ENCODE data around the gene CPEB4.

Gene CPEB4

DNA sequence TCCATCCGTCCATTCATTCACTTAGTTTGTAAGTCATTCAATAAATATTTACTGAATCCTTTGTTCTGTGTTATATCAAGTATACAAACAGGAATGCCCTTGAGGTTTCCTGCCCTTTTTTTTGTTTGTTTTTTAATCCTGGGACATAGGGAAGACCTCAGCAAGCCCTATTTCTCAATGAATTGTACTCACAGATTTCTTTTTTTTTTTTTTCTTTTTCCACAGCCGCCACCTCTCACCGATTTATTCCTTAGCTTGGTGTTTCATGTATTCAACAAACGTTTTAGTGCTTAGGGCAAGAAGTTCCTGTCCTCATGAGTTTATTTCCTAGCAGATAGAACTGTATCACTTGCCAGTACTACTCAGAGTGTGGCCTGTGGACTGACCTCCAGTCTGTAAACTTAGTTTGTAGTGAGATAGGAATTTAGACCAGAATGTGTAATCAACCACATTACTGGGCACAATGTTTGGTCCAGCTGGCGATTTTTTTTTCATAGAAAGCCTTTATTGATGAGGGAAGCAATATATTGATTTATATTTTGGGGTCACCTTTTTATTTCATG lies 65.5 kb downstream of the CPEB4 start:
- no peak for DNase-seq

GRCh38 chr5:173954671-173955521 lies 66.7 kb downstream of the CPEB4 start:
- peak; percentile 60 for DNase-seq

- DNase-seq: peak; percentile 51
Measured at GRCh38 chr5:173960986-173961385, 72.8 kb downstream of the CPEB4 start.

DNA sequence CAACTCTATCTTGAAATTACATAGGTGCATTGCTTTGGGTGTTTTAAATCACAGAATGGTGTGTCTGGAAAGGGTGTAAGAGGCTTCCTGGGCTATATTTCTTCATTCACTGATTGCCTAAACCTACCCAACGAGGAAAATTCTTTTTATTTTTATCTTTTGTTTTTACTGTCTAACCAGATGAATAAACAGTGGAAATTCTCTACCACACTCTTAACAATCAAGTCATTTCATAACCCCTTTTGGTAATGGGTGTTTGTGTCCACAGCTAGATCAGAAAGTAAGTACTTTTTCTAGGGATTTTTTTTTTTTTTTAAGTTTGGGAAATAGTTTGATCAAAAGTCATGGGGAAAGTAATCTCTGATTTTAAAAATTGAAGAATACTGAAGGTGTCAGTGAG lies 73.3 kb downstream of the CPEB4 start:
- DNase-seq: peak; percentile 7

- DNase-seq: no peak
Measured at GRCh38 chr5:173962436-173962972, 74.4 kb downstream of the CPEB4 start.

DNA sequence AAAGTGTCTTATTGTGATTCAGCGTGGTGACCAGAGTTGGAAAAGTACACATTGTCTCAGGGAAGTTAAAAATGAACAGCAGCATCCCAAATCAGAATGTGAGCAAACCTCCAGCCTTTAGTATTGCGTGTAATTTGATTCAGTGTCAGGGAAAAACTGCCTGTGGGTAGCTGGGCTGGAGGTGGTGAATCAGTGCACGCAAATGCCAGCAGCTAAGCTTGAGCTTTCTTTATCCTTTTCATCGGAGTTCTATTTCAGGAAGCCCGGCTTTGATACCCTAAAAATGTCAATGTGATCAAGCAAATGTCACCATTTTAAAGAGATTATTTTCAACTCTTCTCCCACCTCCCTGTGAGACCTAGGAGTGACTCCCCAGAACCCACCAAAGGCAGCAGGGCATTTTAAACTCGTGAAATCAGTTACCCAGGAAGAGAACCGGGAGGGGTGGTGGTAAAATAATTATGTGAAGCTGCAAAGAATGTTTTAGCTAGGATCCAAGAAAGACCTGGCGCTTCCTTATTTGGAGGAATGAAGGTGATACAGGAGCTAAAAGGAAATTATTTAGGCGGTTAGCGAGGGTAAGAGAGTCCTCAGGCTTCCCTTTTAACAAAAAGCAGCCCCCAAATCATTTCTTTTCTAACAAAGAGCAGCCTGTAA lies 75.2 kb downstream of the CPEB4 start:
- no peak for DNase-seq

DNA sequence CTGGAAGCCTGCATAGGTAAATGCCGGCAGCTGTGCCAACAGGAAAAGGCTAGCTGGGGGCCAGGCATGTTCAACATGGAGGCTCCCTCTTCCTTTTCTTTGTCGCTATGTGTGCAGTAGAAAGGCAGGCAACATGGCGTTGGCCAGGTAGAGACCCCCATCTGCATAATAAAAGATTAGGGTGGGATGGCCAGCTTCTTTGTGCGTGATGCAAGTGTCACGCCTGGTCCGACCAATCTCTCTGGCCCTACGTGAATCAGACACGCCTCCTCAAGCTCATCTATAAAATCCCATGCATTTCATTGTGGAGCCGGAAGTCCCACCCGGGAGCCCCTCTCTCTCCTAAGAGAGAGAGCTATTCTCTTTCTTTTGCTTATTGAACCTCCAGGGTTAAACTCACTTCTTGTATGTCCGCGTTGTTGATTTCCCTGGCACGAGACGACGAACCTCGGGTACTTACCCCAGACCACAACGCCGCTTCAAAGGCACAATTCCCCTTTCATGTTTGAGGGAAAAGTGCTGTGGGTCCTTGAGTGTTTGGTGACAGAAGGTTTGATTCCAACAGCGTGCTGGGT lies 75.8 kb downstream of the CPEB4 start:
- DNase-seq: no peak

- DNase-seq: no peak
Measured at GRCh38 chr5:173964506-173964905, 76.4 kb downstream of the CPEB4 start.

DNA sequence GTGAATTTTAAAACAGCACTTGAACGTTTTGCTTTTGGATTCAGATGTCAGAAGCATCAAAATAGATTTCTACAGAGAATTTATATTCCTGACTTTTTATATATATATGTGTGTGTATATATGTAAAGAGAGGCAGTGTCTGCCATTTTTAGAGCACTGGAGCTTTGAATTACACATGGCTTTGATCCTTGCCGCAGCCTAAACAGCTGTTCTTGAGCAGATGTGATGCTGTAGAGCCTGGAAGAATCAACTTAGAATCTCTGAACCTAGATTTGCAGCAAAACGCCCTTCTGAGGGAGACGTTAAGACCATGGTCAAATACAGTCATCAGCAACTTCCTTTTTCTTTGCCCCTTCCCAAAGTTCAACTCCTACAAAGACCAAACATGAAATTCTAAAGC lies 79.1 kb downstream of the CPEB4 start:
- DNase-seq: no peak

DNA sequence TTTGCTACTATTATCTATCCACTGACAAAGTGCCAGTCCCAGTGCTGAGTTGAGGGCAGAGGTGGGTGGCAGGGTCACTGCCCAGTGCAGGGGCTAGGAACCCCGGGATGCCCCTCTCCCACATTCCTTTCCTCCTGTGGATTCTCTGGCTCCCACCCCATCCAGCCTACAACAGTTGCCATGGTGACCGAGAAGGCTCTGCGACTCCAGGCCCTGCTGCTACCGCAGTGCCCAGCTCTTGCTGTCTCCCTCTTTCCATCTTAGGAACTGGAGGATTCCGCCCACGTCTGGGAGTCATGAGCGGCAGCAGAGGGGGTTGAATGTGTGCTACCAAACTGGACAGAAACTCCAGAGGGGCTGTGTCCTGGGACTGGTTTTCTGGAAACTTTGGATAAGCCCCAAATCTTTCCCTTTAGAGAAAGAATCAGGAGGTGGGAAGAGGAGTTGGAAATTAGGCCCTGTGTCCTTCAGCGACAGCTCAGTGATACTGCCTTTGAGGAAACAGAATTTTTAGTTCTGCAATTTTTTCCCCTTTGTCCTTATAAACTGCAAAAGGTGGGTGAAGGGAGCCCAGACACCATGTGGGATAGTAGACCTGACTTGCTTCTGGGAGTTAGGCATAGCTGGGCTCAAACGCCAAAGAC lies 80.1 kb downstream of the CPEB4 start:
- peak; percentile 10 for DNase-seq

- DNase-seq: no peak
Measured at GRCh38 chr5:173969167-173970049, 81.3 kb downstream of the CPEB4 start.

DNA sequence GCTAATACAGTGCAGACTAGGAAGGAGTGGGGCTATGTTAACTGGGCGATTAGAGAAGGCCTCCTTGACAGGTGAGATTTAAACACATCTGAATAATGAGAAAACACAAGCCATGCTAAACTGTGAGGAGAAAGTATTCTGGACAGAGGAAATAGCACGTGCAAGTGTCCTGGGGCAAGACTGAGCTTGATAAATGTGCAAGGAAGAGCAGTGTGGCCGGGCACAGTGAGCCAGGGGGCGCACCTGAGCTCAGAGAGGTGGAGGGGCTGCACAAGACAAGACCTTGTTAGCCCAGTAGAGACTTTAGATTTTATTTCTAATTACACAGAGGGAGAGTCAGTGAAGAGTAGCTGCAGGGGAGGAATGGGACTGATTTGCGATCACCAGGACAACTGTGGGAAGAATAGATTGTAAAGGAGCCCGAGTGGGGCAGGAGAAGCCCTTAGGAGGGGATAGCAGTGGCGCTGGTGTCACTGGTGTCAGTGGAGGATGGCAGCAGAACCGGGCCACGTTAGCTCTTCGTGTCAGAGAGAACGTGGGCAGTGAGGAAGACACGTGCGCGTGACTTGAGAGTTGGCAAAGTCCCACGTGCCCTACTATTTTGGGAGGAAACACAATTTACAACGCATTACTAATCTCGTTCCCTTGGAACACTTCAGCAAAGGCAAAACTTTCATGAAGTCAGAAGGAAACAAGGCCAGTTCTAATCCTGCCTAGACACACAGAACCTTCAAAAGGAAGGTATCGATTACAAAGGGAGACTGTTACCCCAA lies 82.9 kb downstream of the CPEB4 start:
- no peak for DNase-seq

DNA sequence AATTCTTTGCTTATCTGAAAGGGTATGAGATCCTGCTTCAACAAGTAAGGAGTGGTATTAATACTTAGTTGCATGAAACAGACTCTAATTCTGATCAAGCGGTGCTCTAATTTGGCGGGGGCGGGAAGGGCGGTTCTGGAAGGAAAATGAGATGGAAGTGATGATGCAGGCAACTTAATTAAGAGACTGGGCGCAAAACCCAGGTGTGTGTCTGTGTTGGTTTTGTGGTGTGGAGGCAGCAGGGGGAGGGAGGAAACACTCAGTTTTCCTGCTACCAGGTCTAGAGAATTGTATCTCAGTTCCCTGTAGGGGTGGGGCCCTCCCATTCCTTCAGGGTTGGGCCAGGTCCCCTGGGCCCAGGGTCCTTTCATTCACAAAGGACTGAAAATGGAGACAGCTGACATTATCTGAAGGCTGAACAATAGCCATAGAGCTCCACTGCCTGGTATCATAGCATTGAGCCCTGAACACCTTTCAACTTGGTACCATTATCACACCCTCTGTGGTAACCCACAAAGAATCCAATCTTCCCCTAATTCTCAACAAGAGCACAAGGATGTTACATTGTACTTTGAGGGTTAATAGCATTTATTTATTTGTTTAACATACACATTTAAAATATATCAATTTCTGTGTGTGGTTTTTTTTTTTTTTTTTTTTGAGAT lies 83.7 kb downstream of the CPEB4 start:
- DNase-seq: no peak

- no peak for DNase-seq
Measured at GRCh38 chr5:173972607-173972924, 84.4 kb downstream of the CPEB4 start.

GRCh38 chr5:173972925-173973615 lies 84.9 kb downstream of the CPEB4 start:
- peak; percentile 71 for DNase-seq

- DNase-seq: no peak
Measured at GRCh38 chr5:173973616-173973969, 85.4 kb downstream of the CPEB4 start.

DNA sequence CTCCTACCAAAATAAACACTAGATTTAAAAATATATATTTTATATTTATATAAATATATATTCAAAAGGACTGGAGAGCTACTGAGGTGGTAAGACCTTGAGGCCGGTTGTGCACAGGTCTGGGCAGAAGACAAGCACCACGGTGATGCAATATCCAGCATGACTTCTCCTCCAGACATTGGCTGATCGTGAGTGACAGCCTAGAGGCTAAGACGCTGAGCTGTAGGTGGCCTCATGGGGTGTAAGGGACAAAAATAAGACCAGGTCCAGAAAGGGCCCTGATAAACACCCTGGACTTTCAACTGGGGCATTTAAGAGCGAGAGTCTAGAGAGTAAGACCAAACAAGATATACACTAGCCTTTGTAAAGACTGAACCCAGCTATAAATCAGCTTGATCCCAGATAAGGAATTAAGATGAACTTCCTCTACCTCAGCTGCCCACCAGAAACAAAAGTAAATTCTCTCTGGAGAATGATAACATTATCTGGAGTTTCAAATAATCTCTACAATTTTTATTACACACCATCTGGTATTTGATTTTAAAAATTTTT lies 86.6 kb downstream of the CPEB4 start:
- peak; percentile 40 for DNase-seq

DNA sequence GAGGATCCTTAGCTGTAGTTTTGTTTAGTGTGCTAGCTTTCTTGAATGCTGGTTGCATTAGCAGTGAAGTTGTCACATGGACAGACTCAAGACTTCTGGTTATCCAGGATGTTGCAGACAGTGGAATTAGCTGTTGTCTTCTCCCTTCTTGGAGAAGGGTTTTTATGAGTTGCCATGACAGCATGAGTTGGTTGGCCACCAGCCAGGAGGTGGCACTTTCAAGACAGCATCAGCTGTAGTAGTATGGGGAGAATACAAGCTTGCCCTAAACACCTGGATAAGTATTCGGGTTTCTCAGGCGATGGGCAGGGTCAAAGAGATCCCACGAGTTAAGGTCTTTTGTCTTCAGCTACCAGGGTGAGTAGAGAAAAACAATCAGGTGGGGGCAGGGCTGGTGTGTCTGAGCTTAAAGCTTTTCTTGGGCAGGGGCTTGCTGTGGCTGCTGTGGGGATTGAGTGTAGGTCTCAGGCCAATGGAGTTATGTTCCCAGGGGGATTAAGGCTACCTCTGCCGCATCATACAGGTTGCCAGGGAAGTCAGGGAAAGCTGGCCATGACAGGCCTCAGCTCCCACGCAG lies 93.1 kb downstream of the CPEB4 start:
- DNase-seq: no peak

- no peak for DNase-seq
Measured at GRCh38 chr5:173984218-173984617, 96.1 kb downstream of the CPEB4 start.
